HEK293 (cell line): Measurements from ENCODE around the gene SMAD1.

ENCODE experiments used
- CTCF ChIA-PET: fragments of 350-600 bp; formaldehyde crosslinking; extraction: SDS; loops from one replicate; lab custom pipeline; 2021; ENCODE audit warnings: antibody characterized with exemption; lab: Yijun Ruan, JAX
- POLR2A ChIA-PET: fragments of 300-600 bp; formaldehyde crosslinking; extraction: SDS; loops from one replicate; lab custom pipeline; 2020; ENCODE audit warnings: antibody characterized with exemption, inconsistent platforms; lab: Yijun Ruan, JAX
- H3K27ac ChIP-seq: fragments of 200-500 bp; sonication (Bioruptor generic); 2 replicates; pipeline ENCODE4 v1.5.1; 2014; ENCODE audit warnings: low read depth, low read length, control low read depth, inconsistent platforms; ENCODE audit errors: extremely low read depth
- H3K36me3 ChIP-seq, 2 experiments: fragments of 200-500 bp in 1 of 2; sonication (Bioruptor generic) in 1 of 2; 1 replicate in 1 of 2; 2 replicates in 1 of 2; pipeline ENCODE4 v1.5.1; 2014 to 2017; ENCODE audit warnings: inconsistent platforms in 2 of 2, low read length in 2 of 2; ENCODE audit not compliant: control insufficient read depth in 2 of 2, insufficient read depth in 1 of 2
- H3K4me1 ChIP-seq: fragments of 200-500 bp; sonication (Bioruptor generic); 2 replicates; pipeline ENCODE4 v1.5.1; 2014; ENCODE audit warnings: mild to moderate bottlenecking, low read length, inconsistent platforms; ENCODE audit not compliant: control insufficient read depth, insufficient read depth
- H3K4me3 ChIP-seq: 2 replicates; pipeline ENCODE4 v1.5.1; 2011; ENCODE audit warnings: low read depth, mild to moderate bottlenecking, control low read depth, low read length, moderate library complexity
- H3K9me3 ChIP-seq: fragments of 200-500 bp; sonication (Bioruptor generic); 2 replicates; pipeline ENCODE4 v1.5.1; 2014; ENCODE audit warnings: low read depth, low read length, inconsistent platforms; ENCODE audit not compliant: control insufficient read depth, insufficient read depth
- FEZF1 ChIP-seq: fragments of 450-650 bp; formaldehyde crosslinking; IDR thresholded peaks from 2 replicates; pipeline ENCODE4 v1.5.1; 2016; ENCODE audit warnings: missing biosample characterization, missing genetic modification characterization
- MZF1 ChIP-seq: fragments of 450-650 bp; formaldehyde crosslinking; IDR thresholded peaks from 2 replicates; pipeline ENCODE4 v1.5.1; 2017; ENCODE audit warnings: missing biosample characterization, missing genetic modification characterization, borderline replicate concordance
- ZBTB48 ChIP-seq: fragments of 450-650 bp; formaldehyde crosslinking; IDR thresholded peaks from 2 replicates; pipeline ENCODE4 v1.5.1; 2016; ENCODE audit warnings: missing biosample characterization, missing genetic modification characterization
- ZFP41 ChIP-seq: fragments of 450-650 bp; formaldehyde crosslinking; IDR thresholded peaks from 2 replicates; pipeline ENCODE4 v1.5.1; 2016; ENCODE audit warnings: missing biosample characterization, missing genetic modification characterization, borderline replicate concordance
- ZNF133 ChIP-seq: fragments of 450-650 bp; formaldehyde crosslinking; IDR thresholded peaks from 2 replicates; pipeline ENCODE4 v1.5.1; 2016; ENCODE audit warnings: missing biosample characterization, missing genetic modification characterization
- ZNF19 ChIP-seq: fragments of 450-650 bp; formaldehyde crosslinking; IDR thresholded peaks from 2 replicates; pipeline ENCODE4; 2016; ENCODE audit warnings: missing biosample characterization, missing genetic modification characterization, low read depth
- ZNF514 ChIP-seq: fragments of 450-650 bp; formaldehyde crosslinking; IDR thresholded peaks from 2 replicates; pipeline ENCODE4 v1.5.1; 2016; ENCODE audit warnings: missing biosample characterization, missing genetic modification characterization
- ZNF548 ChIP-seq: fragments of 450-650 bp; formaldehyde crosslinking; IDR thresholded peaks from 2 replicates; pipeline ENCODE4 v1.5.1; 2016; ENCODE audit warnings: missing biosample characterization, missing genetic modification characterization
- ZNF600 ChIP-seq: fragments of 450-650 bp; formaldehyde crosslinking; IDR thresholded peaks from 2 replicates; pipeline ENCODE4 v1.5.1; 2016; ENCODE audit warnings: missing biosample characterization, missing genetic modification characterization
- ZNF670 ChIP-seq: fragments of 450-650 bp; formaldehyde crosslinking; IDR thresholded peaks from 2 replicates; pipeline ENCODE4 v1.5.1; 2016; ENCODE audit warnings: missing biosample characterization, missing genetic modification characterization, low read depth
- ZNF701 ChIP-seq: fragments of 450-650 bp; formaldehyde crosslinking; IDR thresholded peaks from 2 replicates; pipeline ENCODE4 v1.5.1; 2016; ENCODE audit warnings: missing biosample characterization, missing genetic modification characterization
- ZSCAN18 ChIP-seq: fragments of 450-650 bp; formaldehyde crosslinking; IDR thresholded peaks from 2 replicates; pipeline ENCODE4 v1.5.1; 2016; ENCODE audit warnings: missing biosample characterization, missing genetic modification characterization
- ZXDB ChIP-seq: fragments of 450-650 bp; formaldehyde crosslinking; IDR thresholded peaks from 2 replicates; pipeline ENCODE4 v1.5.1; 2016; ENCODE audit warnings: missing biosample characterization, missing genetic modification characterization
- TF ChIP-seq, protein P1 (sequence below): fragments of 450-650 bp; formaldehyde crosslinking; IDR thresholded peaks from 2 replicates; pipeline ENCODE4 v1.5.1; 2016; ENCODE audit warnings: missing biosample characterization, missing genetic modification characterization
- TF ChIP-seq, protein P2 (sequence below): fragments of 450-650 bp; IDR thresholded peaks from 2 replicates; pipeline ENCODE4 v1.5.1; 2018; ENCODE audit warnings: missing biosample characterization, mild to moderate bottlenecking, missing genetic modification characterization
- TF ChIP-seq, protein P3 (sequence below): fragments of 450-650 bp; formaldehyde crosslinking; IDR thresholded peaks from 2 replicates; pipeline ENCODE4 v1.5.1; 2016; ENCODE audit warnings: missing biosample characterization, missing genetic modification characterization
- TF ChIP-seq, protein P4 (sequence below): fragments of 450-650 bp; formaldehyde crosslinking; IDR thresholded peaks from 2 replicates; pipeline ENCODE4 v1.5.1; 2016; ENCODE audit warnings: missing biosample characterization, missing genetic modification characterization
- TF ChIP-seq, protein P5 (sequence below): fragments of 450-650 bp; formaldehyde crosslinking; IDR thresholded peaks from 2 replicates; pipeline ENCODE4 v1.5.1; 2016; ENCODE audit warnings: missing biosample characterization, missing genetic modification characterization, low read depth

Gene SMAD1

GRCh38 chr4:145527773-145528172, 46.1 kb downstream of the SMAD1 start (continued):
- TF ChIP-seq, protein P1, sequence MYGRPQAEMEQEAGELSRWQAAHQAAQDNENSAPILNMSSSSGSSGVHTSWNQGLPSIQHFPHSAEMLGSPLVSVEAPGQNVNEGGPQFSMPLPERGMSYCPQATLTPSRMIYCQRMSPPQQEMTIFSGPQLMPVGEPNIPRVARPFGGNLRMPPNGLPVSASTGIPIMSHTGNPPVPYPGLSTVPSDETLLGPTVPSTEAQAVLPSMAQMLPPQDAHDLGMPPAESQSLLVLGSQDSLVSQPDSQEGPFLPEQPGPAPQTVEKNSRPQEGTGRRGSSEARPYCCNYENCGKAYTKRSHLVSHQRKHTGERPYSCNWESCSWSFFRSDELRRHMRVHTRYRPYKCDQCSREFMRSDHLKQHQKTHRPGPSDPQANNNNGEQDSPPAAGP (tag by site-specific recombination) = no peak
- no peak for TF ChIP-seq ZFP41 (tag by site-specific recombination)
- TF ChIP-seq, protein P2, sequence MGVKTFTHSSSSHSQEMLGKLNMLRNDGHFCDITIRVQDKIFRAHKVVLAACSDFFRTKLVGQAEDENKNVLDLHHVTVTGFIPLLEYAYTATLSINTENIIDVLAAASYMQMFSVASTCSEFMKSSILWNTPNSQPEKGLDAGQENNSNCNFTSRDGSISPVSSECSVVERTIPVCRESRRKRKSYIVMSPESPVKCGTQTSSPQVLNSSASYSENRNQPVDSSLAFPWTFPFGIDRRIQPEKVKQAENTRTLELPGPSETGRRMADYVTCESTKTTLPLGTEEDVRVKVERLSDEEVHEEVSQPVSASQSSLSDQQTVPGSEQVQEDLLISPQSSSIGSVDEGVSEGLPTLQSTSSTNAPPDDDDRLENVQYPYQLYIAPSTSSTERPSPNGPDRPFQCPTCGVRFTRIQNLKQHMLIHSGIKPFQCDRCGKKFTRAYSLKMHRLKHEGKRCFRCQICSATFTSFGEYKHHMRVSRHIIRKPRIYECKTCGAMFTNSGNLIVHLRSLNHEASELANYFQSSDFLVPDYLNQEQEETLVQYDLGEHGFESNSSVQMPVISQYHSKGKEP (tag by site-specific recombination) = no peak

- ChIA-PET POLR2A (interaction anchor here (0.7 kb wide), 1 partner anchor 162 kb away, joined by 3 read pairs; no protein-coding TSS in a partner anchor), CTCF (no interaction called here)
- no peak overlapping the region for H3K4me3 ChIP-seq
- TF ChIP-seq, protein P3, sequence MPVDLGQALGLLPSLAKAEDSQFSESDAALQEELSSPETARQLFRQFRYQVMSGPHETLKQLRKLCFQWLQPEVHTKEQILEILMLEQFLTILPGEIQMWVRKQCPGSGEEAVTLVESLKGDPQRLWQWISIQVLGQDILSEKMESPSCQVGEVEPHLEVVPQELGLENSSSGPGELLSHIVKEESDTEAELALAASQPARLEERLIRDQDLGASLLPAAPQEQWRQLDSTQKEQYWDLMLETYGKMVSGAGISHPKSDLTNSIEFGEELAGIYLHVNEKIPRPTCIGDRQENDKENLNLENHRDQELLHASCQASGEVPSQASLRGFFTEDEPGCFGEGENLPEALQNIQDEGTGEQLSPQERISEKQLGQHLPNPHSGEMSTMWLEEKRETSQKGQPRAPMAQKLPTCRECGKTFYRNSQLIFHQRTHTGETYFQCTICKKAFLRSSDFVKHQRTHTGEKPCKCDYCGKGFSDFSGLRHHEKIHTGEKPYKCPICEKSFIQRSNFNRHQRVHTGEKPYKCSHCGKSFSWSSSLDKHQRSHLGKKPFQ = no peak
- no peak for TF ChIP-seq ZNF670
- TF ChIP-seq ZNF548 = no peak
- no peak for TF ChIP-seq FEZF1 (tag by site-specific recombination)
- no peak for TF ChIP-seq ZNF19 (tag by site-specific recombination)
- TF ChIP-seq, protein P4, sequence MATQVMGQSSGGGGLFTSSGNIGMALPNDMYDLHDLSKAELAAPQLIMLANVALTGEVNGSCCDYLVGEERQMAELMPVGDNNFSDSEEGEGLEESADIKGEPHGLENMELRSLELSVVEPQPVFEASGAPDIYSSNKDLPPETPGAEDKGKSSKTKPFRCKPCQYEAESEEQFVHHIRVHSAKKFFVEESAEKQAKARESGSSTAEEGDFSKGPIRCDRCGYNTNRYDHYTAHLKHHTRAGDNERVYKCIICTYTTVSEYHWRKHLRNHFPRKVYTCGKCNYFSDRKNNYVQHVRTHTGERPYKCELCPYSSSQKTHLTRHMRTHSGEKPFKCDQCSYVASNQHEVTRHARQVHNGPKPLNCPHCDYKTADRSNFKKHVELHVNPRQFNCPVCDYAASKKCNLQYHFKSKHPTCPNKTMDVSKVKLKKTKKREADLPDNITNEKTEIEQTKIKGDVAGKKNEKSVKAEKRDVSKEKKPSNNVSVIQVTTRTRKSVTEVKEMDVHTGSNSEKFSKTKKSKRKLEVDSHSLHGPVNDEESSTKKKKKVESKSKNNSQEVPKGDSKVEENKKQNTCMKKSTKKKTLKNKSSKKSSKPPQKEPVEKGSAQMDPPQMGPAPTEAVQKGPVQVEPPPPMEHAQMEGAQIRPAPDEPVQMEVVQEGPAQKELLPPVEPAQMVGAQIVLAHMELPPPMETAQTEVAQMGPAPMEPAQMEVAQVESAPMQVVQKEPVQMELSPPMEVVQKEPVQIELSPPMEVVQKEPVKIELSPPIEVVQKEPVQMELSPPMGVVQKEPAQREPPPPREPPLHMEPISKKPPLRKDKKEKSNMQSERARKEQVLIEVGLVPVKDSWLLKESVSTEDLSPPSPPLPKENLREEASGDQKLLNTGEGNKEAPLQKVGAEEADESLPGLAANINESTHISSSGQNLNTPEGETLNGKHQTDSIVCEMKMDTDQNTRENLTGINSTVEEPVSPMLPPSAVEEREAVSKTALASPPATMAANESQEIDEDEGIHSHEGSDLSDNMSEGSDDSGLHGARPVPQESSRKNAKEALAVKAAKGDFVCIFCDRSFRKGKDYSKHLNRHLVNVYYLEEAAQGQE (tag by site-specific recombination) = no peak
- no peak for TF ChIP-seq ZNF514 (tag by site-specific recombination)
- TF ChIP-seq MZF1 (tag by site-specific recombination) = no peak
- no peak for TF ChIP-seq ZNF600 (tag by site-specific recombination)
- no peak for TF ChIP-seq ZXDB (tag by site-specific recombination)
- TF ChIP-seq, protein P5, sequence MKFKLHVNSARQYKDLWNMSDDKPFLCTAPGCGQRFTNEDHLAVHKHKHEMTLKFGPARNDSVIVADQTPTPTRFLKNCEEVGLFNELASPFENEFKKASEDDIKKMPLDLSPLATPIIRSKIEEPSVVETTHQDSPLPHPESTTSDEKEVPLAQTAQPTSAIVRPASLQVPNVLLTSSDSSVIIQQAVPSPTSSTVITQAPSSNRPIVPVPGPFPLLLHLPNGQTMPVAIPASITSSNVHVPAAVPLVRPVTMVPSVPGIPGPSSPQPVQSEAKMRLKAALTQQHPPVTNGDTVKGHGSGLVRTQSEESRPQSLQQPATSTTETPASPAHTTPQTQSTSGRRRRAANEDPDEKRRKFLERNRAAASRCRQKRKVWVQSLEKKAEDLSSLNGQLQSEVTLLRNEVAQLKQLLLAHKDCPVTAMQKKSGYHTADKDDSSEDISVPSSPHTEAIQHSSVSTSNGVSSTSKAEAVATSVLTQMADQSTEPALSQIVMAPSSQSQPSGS (tag by site-specific recombination) = no peak
- H3K27ac ChIP-seq = no peak overlapping the region
- no peaks in the 10 kb centered on the region for H3K9me3 ChIP-seq
- no peaks in the 10 kb centered on the region for H3K36me3 ChIP-seq
- peaks cover 5% of the 10 kb centered on the region; the same call in 1 of the 2 replicates for H3K4me1 ChIP-seq
These were observed 46.9 kb downstream of the SMAD1 start for GRCh38 chr4:145528601-145529000.

GRCh38 chr4:145530189-145530588, 48.5 kb downstream of the SMAD1 start:
- Histone ChIP-seq H3K27ac (no peak overlapping the region), H3K4me3 (no peak overlapping the region), H3K9me3 (no peaks in the 10 kb centered on the region), H3K4me1 (peaks cover 4% of the 10 kb centered on the region; the same call in 1 of the 2 replicates), H3K36me3 (no peaks in the 10 kb centered on the region)
- ChIA-PET CTCF (no interaction called here), POLR2A (no interaction called here)
- TF ChIP-seq ZSCAN18 = no peak
- no peak for TF ChIP-seq ZBTB48
- TF ChIP-seq ZNF701 (tag by site-specific recombination) = no peak
- no peak for TF ChIP-seq ZFP41 (tag by site-specific recombination)
- no peak for TF ChIP-seq ZNF133 (tag by site-specific recombination)
- no peak for TF ChIP-seq ZNF670
